ENCODE measurements around the gene DNAJB8.

Gene DNAJB8

GRCh38 chr3:128468285-128468790, 1.6 kb upstream of the DNAJB8 start:
- no peak for DNase-seq (ENCODE audit: low read depth in 2 of 2)

DNA sequence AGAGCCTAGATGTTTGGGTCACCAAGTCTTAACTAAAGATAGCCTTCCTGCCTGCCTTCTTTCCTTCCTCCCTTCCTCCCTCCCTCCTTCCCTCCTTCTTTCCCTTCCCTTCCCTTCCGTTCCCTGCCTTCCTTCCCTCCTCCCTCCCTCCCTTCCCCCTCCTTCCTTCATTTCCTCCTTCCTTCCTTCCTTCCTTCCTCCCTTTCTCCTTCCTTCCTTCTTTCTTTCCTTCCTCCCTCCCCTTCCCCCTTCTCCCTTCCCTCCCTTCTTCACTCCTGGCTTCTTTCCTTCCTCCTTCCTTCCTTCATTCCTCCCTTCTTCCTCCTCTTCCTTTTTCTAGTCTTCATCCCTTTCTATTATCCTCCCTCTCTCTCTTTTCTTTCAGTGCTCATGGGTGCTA, 2.0 kb downstream of the DNAJB8 start:
- no peak for DNase-seq (ENCODE audit: low read depth in 2 of 2)

- no peak for DNase-seq (ENCODE audit: low read depth in 2 of 2)
Observed at GRCh38 chr3:128464188-128464587, 2.5 kb downstream of the DNAJB8 start.

GRCh38 chr3:128463771-128464170, 2.9 kb downstream of the DNAJB8 start:
- no peak for DNase-seq (ENCODE audit: low read depth in 2 of 2)

DNA sequence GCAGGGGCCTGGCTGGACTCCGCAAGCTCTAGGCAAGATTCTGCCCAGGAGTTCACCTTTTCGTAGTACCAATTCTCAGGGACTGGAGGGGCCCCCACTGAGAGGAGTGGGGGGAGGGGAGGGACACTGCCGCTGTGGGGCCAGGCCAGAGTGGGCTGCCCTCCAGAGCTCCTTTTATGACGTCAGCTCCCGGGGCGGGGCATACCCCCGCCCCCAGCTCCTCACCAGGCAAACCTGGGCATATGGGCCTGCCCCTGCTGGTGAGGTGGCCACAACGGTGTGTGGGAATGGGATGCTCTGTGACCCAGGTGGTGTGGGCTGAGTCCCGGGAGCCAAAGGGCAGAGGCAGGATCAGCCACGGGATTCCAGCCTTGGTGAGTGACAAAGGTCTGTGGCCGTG, 3.3 kb downstream of the DNAJB8 start:
- no peak for DNase-seq (ENCODE audit: low read depth in 2 of 2)

DNA sequence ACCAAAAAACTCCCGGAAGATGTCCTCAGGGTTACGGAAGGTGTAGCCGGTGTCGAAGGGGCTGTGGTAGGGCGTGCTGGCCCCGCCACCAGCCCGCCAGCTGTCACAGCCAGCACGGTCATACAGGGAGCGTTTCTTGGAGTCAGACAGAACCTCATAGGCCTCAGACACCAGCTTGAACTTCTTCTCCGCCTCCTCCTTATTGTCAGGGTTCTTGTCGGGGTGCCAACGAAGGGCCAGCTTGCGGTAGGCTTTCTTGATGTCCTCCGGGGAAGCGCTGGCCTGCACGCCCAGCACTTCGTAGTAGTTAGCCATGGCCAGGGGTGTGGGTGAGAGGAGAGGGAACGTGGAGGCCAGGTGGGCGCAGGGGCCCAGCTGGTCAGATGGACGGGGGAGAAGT, 3.8 kb downstream of the DNAJB8 start:
- DNase-seq (ENCODE audit: low read depth in 2 of 2) = no peak

DNA sequence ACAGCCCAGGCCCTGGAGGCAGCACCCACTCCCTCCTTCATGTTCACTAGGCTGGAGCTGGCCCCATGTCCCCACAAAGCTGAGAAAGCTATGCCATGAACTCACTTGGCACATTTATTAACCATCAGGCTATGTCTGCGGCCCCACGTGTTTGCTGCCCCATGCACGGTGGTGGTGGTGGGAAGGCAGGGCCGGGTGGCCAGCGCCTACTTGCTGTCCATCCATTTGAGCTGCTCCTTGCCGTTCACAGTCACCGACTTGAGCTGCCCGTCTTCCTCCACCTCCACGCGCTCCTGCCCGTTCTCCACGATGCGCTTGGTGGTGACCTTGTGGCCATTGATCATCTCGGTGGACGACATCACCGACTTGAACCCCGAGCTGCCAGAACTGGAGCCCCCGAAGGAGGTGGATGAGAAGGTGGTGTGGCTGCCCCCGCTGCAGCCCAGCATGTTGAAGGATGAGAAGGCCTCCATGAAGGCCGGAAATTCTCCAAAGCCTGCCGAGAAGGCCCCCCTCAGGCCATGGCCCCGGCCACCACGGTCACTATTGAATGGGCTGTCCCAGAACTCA, 4.3 kb downstream of the DNAJB8 start:
- no peak for DNase-seq (ENCODE audit: low read depth in 2 of 2)

GRCh38 chr3:128461731-128462130, 5.0 kb downstream of the DNAJB8 start:
- DNase-seq (ENCODE audit: low read depth in 2 of 2) = no peak

DNA sequence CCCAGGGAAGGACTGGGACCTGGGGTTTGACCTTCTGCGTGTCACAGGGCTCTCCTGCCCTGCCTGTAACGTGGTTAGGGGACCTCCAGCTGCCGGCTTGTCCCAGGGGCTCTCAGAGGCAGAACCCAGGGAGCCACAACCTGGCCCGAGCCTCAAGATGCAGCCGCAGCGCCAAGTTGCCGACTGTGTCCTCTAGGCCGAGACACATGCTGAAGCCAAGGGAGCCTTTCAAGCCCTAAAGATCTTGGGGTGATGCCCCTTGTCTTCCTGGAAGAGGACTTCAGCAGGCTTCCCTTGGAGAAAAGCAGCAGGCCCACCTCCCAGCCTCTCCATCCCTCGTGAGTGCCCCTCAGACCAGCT, 7.2 kb downstream of the DNAJB8 start:
- DNase-seq (ENCODE audit: low read depth in 2 of 2) = no peak

DNA sequence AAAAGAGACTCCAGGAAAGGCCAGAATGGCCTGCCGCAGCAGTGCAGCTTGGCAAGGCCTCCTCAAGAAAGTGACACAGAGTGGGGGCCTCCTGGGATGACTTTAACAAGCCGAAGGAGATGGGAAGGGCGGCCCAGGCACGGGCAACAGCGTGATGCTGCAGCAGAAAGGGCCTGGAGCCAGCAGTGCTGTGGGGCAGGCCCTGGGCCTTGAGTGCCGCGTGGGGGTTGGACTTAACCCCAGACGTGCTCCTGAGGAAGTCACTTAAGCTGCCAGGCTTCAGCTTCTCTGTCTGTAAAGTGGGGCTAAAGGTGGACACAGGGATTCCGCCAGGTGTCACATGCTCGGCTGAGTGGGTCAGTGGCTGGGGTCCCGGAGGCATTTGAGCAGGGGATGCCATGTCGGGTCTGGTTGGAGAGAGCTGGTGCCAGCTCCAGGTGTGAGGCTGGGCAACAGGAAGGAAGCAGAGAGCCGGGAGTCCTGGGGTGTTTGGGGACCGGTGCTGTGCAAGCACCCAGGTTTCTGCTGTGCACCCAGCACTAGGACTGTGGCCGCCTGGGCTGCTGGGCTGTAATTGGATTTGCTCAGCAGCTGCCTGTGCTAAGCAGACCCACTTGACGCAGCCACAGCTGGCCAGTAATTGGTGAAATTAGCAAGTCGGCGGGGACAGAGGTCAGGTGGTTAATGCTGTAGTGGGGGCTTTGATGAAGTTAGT, 7.8 kb downstream of the DNAJB8 start:
- DNase-seq (ENCODE audit: low read depth in 2 of 2) = no peak

DNA sequence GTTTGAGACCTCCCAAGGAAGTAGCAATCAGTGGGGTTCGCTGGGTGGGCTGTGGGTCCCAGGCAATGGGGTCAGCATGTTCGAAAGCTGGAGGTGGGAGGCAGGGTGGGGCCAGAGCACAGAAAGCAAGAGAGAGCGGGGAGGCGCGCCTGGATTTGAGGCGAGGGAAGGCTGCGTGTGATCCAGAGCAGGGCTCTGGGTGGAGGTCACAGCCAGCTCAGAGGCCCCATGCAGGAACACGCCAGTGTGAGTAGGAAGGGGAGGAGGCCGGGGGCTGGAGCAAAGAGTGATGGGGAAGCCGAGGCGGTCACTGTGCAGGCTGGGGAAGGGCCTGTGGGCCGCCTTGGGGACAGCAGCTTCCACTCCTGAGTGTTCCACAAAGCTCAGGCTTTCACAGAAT, 8.8 kb downstream of the DNAJB8 start:
- no peak for DNase-seq (ENCODE audit: low read depth in 2 of 2)

GRCh38 chr3:128456776-128457715, 9.6 kb downstream of the DNAJB8 start:
- DNase-seq (ENCODE audit: low read depth in 2 of 2) = no peak

- DNase-seq (ENCODE audit: low read depth in 2 of 2) = no peak
Observed at GRCh38 chr3:128455786-128456748, 10.6 kb downstream of the DNAJB8 start.

DNA sequence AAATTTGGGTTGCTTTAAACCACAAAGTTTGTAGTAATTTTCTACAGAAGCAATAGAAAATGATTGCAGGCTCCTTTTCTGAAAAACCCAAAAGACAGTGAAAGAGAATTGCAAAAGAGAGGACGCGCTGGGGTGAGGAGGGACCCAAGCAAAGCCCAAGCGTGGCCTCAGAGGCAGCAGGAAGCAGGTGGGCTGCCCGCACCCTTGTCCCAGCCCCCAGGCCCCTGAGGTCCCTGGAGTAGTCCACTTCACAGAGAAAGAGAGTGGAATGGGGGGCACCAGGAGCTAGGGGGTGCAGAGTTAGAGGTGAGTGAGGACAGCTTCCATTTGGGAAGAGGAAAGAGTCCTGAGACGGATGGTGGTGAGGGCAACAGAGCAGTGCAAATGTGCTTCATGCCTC, 11.6 kb downstream of the DNAJB8 start:
- DNase-seq (ENCODE audit: low read depth in 2 of 2) = no peak

GRCh38 chr3:128454310-128454618, 12.4 kb downstream of the DNAJB8 start:
- DNase-seq (ENCODE audit: low read depth in 2 of 2) = no peak

- DNase-seq (ENCODE audit: low read depth in 2 of 2) = no peak
Observed at GRCh38 chr3:128453501-128454309, 13.0 kb downstream of the DNAJB8 start.

DNA sequence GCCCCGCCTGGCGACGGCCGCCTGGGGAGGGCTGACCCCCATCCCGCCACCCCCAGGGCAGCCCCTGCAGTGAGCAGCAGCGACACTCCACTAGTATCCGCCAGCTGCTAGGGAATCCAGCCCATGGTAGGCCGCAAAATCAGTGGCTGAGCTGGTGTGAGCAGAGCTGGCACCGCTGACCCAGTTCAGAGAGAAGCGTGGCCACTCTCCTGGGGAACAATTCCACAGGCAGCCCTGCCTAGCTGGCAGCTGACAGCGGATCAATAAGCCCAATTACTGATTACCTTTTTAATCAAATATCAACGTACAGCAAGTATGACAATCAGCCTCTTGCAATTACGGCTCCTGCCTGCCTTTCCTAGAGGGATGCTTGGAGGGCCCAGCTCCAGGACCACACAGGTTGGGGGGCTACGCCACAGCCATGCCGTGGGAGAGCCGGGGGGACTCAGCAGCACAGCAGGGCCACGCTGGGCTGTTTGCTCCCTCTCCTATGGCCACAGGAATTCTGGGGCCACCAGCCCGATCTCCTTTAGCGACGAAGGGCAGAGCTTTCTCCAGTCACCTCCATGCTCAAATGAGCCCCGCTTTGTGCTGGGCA, 13.9 kb downstream of the DNAJB8 start:
- DNase-seq (ENCODE audit: low read depth in 2 of 2) = no peak

DNA sequence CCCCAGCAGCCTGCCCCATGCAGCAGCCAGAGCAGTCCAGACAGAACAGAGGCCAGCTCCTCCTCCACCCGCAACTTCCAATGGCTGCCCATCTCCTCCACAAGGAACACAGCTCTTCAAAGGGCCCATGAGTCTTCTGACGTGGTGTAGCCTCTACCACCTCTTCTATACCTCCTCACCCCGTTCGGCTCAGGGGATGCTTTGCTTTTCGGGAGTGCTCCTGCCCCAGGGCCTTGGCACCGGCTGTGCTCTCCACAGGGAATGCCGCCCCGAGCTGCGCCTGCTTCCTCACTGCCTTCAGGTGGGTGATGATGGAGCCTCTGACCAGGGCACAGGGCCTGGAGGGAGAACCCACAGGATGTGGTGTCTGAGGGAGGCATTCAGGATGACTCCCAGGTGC, 14.6 kb downstream of the DNAJB8 start:
- DNase-seq (ENCODE audit: low read depth in 2 of 2) = no peak

DNA sequence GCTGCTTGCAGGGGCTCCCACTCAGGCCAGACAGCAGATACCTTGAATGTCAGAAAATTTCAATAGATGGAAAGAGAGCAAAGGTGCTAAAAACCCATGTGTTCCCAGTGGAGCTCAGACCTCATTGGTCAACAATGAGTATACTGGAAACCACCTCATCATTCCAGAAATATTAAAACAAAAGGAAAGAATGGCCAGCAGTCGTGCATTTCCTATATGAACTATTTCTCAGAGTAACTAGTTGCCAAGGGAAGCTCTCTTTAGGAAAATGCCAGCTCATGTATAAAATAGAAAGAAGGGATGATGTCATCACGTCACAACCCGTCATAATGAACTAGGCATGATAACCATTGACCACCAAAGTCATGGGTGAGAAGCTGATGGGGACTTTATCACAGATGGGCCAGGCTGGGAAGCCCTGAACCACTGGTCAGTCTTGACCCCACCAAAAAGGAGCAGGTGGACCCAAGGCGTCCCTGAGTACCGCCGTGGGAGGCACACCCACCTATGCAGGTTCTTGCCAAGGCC, 17.5 kb downstream of the DNAJB8 start:
- no peak for DNase-seq (ENCODE audit: low read depth in 2 of 2)

DNA sequence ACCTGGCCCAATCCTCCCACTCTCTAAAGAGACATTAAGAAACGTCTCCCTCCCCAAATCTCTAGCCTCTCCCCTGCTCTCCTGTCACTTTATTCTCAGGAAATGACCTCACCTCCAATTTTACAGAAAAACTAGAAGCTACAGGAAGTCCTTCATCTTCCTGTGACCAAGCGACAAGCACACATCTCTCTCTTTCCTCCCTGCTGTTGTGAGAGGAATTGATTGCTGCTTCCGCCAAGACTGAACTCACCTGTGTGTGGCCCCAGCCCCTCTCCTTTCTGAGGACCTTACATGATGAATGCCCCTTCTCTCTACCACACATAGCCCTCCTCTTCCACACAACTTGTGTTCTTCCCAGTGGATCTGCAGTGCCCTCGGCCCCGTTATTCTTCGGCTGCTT, 18.2 kb downstream of the DNAJB8 start:
- no peak for DNase-seq (ENCODE audit: low read depth in 2 of 2)

Data from stimulated activated CD8-positive, alpha-beta memory T cell treated with anti-CD3 and anti-CD28 coated beads, Interleukin-15, amount 100 ng/mL, for 48 hours (primary cell).